GM21825 (cell line): ENCODE data around the gene TFPT.
"Not testable (repeated sequence)": the region's sequence is repeated elsewhere in the genome, so short reads cannot be mapped to it uniquely, and the experiment has no call there.

Experiments used
- ATAC-seq: cut with Tn5 transposase; IDR thresholded peaks from one replicate; pipeline ENCODE4 v1.9.1; 2021; ENCODE audit warnings: mild to moderate bottlenecking, moderate library complexity; ENCODE audit not compliant: unreplicated experiment

TFPT gene

DNA sequence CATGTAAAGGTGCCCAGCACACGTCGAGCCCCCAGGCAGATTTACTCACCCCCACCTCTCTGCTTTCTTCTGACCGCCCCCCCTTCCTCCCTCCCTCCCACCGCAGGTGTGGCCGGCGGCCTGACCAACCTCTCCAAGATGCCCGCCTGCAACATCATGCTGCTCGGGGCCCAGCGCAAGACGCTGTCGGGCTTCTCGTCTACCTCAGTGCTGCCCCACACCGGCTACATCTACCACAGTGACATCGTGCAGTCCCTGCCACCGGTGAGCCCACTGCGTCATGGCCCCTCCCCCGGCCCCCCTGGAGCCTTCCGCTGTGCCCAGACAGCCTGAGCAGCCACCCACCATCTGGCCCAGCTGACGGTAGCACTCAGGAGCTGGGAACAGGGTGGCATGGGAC, 8.9 kb upstream of the TFPT start:
- ATAC-seq, result no peak

DNA sequence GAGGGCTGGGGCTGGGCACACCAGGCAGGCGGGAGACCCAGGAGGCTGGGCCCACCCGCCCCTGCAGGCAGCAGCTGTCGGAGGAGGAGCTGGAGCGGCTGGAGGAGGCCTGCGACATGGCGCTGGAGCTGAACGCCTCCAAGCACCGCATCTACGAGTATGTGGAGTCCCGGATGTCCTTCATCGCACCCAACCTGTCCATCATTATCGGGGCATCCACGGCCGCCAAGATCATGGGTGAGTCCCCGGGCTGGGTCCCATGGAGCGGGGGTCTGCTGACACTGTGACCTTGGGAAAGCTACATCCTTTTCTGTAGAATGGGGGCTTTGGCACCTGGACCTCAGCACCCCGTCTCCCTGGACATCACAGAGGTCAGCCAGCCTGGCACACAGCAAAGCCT, 8.2 kb upstream of the TFPT start:
- no peak for ATAC-seq

DNA sequence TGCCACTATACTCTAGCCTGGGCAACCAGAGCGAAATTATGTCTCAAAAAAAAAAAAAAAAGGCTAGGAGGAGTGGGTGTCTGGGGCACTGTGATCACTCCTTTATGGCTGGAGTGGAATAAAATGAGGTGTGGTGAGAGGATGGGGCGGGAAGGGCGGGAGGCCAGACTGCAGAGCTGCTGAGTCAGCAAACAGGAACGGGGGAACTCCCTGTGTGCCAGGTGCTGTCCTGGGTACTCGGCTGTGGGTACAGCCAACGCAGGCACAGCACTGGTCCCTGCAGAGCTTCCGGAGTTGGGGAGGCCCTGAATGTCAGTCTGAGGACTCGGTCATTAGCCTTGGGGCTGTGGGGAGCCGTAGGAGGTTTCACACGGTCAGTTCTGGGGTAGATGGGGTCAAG, 5.8 kb upstream of the TFPT start:
- ATAC-seq, result no peak

DNA sequence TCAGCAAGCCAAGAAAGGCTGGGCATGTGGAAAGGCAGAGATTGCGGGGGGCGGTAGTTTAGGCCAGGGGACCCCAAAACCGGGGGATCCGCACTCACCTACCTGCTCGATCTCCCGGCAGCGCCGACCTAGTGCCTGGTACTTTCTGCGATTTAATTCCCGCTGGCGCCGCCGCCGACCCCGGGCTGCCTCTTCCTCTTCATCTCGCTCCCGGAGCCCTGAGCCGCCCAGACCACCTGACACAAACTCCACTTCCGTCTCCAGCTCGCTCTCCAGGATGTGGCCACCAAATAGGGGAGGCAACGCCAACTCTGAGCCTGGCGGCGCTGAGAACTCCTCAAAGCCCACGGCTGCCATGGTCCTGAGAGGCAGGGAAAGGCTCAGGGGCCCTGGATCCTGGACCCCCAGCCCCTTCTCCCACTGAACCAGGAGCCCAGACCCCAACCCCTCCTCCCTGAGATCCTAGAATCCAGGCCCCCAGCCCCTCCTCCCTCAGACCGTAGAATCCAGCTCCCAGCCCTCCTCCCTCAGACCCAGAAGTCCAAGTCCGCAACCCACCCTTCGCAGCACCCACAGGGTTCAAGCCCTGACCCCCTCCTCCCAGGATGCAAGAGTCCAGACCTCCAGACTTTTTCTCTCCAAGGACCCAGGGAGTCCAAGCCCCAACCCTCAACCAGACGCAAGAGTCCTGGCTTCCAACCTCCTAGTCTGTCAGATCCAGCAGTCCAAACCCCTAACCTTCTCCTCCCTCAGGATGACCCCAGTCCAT, 933 bp downstream of the TFPT start:
- ATAC-seq, result peak; percentile 9

DNA sequence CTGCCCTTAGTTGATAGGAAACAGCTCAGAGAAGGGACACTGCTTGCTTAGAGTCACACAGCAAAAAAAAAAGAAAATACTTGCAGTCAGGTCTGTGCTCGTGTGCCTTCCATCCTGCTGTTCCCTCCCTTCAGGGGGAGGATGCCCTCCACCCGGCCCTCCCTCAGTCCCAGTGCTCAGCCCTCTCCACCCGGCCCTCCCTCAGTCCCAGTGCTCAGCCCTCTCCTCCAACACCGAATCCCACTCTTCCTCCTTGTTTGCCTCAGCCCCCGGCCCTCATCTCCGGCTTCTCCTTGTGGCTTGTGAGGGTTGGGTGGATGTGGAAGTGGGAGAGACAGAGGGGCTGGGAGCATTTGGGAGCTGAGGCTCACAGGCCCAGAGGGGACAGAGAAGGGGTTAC, 5.8 kb downstream of the TFPT start:
- ATAC-seq, result no peak

DNA sequence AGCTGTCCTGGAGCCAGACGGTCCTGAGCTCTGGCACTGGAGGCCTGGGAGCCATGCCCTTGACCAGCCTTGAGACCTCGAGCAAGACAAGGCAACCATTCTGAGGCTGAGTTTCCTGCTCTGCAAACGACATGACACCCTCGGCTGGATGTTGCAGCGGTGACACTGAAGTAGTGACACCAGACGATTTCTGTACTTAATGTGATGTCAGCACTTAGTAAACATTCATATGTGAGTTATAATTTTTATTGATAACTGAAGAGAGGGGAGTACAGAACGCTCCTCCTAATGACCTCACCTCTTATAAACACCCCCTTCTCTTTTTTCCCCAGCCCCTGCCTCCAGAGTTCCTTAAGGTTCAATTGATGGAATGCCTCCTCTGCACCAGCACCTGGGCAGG, 7.0 kb downstream of the TFPT start:
- no peak for ATAC-seq

DNA sequence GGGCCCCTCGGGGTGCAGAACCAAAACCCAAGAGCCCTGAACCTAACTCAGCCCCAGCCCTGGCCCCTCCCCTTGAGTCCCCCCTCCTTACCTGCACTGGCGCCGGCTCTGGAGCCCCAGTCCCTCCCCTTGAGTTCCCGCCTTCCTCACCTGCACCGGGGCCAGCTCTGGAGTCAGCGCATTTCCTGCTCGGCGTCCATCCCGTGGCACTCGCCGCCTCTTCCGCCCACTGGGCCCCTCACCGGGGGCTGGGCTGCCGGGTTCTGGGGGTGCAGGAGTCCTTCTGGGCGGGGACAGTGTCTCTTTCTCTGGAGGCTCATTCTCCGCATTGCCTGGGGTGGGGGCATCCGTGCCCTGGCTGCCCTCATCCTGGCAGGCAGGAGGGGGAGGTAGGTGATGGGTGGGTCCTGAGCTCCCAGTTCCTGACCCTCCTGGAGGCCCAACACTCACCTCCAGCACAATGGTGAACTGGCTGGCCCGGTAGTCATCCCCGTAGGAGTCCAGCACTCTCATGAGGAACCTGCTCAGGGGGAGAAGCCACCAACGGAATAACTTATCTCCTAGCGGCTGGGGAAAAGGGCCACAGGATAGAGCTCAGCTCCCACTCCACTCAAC, 7.5 kb downstream of the TFPT start:
- no peak for ATAC-seq

DNA sequence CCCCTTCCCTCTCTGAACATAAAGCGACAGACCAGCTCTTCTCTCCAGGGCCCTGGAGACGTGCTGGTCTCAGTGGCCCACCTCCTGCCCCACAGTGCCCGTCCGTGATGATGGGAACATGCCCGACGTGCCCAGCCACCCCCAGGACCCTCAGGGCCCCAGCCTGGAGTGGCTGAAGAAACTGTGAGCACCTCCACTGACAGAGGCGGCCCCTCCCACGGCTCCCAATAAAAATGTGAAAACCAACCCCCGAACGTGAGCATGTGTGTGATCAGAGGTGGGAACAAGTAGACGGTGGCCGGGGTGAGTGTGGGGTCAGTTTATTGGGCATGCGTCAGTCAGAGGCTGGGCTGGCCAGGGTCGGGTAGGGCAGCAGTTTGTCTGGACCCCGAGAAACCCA, 8.7 kb downstream of the TFPT start:
- ATAC-seq, result no peak

DNA sequence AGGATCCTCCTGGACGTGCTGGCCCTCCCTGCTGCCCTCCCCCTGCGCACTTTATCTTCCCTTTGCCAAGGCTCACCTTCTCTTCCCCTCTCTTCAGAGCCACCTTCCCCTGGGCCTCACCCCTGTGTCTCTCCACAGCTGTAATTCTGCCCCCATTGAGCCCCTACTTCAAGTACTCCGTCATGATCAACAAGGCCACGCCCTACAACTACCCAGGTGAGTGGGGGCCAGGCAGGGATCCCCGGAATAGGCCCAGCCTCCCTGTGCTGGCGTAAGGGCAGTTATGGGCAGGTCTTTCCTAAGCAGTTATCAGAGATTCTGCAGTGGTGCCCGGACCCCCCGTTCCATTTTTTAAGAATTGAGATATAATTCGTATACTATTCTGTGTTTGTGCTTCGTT, 9.7 kb downstream of the TFPT start:
- no peak for ATAC-seq

DNA sequence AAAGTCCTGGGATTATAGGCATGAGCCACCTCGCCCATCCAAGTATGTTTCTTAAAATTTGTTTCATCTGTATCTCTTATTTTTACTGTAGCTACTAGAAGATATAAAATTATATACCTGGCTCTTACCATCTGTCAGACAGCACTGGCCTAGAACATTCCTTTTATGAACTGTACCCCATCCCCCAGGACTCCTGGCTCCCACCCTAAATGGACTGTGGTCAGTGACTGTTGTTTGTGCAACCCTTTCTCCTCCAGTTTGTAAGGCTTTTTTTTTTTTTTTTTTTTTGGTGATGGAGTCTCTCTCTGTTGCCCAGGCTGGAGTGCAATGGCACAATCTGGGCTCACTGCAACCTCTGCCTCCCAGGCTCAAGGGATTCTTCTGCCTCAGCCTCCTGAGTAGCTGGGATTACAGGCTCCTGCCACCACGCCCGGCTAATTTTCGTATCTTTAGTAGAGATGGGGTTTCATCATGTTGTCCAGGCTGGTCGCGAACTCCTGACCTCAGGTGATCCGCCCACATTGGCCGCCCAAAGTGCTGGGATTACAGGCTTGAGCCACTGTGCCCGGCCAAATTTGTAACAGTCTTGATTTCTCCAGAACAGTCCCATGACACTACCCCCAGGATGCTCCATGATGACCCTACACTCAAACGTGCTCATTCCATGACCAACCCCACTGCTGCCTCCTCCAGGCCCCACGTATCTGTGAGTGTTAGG, 10.3 kb downstream of the TFPT start:
- no peak for ATAC-seq

DNA sequence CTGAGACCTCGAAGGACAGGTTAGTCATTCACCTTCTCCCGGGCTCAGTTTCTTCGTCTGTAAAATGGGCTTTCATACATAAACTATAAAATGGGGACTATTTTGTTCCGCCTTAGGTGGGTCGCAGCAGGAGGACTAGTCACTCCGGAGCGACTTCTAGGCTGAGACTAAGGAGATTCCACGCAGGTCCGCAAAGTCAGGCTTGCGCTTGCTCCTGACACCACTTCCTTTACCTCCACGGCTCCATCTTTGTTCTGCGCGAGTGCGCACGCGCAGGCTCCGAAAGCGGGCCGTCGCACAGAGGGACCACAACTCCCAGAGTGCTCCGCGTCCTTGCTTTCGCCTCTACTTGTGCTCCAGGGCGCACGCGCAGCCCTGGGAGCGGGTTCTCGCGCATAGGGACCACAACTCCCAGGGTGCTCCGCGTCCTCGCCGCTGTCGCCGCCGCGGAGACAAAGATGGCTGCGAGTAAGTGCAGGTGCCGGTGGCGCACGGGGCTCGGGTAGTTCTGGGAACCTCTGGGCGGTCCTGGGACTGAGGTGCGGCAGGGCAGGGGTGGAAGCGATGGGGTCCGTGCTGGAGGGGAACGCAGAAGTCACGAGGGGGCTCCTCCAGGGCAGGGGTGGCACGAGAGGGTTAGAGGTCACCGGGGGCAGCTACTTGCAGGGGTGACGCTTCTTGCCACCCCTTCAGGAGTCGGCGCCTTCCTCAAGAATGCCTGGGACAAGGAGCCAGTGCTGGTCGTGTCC, 12.9 kb downstream of the TFPT start, which contains the start of gene NDUFA3:
Gene NDUFA3 (plus strand): TSS at position 435 of the 749 bp plus-strand sequence. CDS start 24 bp downstream, at position 459.
- ATAC-seq, result peak; percentile 85

DNA sequence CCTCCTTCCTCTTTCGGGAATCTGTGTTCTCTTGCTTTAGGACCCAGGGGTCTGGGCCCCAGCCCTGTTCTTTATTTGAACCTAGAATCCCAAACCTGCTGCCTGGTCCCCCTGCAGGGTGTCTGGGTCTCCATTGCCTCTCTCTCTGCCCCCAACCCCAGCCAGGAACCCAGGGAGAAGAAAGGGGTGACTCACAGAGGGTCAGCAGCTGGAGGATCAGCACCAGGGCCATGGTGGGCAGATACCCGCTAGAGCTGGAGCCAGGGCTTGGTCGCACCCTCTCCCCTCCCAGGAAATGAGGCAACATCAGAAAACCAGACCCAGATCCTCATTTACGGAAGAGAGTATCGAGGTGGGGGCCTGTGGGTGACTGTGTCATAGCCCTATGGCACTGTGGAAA, 14.9 kb downstream of the TFPT start, which contains the start of gene OSCAR:
Gene OSCAR (minus strand): TSS at position 243 of the 400 bp plus-strand sequence. CDS start 11 bp downstream, at position 232.
- no peak for ATAC-seq

DNA sequence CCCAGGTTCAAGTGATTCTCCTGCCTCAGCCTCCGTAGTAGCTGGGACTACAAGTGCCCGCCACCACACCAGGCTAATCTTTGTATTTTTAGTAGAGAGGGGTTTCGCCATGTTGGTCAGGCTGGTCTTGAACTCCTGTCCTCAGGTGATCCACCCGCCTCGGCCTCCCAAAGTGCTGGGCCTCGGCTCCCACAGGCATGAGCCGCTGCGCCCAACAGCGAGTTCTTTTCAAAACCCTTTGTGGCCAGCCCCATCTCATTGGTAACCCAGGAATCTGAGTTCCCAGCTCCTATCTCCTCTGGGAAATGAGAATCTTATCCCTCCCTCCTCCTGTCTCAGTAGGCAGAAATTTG, 15.6 kb downstream of the TFPT start:
- ATAC-seq, result not testable (repeated sequence)

DNA sequence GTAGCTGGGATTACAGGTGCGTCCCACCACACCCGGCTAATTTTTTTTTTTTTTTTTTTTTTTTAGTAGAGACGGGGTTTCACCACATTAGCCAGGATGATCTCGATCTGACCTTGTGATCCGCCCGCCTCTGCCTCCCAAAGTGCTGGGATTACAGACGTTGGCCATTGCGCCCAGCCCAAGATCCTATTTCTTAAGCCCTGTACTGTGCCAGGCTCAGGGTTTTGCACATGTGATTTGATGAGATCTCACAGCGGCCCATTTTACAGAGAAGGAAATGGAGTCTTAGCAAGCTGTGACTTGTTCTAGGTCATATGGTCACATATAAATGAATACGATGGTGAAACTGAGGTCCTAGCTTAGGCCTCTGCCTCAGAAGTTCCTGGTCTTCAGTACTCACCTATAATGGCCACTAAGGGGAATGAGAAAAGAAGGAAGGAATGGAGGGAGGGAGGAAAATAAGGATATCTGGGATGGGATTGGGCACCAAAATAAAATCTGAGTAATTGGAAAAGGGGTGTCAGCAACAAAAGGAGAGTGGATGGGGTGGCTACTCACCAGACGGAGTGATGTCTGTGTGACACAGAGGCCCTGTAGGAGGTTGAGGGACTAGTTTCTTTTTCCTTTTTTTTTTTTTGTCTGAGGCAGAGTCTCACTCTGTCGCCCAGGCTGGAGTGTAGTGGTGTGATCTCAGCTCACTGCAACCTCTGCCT, 16.1 kb downstream of the TFPT start:
- no peak for ATAC-seq

DNA sequence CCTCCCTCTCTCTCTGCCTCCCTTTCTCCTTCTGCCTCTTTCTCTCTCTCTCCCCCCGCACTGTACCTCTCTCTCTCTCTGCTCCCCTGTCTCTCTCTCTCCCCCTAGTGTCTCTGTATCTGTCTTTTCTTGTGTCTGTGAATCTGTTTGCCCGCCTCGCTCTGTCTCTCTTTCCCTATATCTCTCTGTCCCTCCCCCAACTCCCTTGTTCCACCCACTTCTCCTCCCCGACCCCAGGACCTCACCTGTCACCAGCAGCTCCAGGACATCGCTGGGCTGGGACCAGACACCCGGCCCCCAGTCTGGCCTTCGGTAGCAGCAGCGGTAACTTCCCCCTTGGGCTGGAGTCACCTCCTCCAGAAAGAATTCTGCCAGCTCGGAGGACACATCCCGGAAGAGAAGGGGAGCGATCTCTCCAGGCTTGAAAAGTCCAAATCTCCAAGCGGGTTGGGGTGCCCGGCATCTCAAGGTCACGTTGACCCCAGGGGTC, 18.8 kb downstream of the TFPT start:
- ATAC-seq, result no peak

DNA sequence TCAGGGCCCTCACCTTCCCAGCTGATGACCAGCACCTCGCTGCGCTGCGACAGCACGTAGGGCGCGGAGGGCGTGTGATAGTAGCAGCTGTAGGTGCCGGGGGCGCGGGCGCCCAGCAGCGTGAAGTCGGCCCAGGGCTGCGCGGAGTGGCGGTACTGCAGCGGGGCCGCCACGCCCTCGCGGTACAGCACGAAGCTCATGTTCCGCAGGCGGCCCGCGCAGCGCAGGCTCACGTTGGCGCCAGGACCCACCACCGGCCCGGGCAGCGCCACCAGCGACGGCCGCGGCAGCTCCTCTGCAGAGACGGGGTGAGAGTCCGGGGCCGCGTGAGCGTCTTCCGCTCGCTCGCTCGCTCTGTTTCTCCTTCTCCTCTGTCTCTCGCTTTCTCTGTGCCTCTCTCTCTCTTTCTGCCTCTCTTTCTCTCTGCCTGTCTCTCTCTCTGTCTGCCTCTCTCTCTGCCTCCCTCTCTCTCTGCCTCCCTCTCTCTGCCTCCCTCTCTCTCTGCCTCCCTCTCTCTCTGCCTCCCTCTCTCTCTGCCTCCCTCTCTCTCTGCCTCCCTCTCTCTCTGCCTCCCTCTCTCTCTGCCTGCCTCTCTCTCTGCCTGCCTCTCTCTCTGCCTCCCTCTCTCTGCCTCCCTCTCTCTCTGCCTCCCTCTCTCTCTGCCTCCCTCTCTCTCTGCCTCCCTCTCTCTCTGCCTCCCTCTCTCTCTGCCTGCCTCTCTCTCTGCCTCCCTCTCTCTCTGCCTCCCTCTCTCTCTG, 19.4 kb downstream of the TFPT start:
- not testable (repeated sequence) for ATAC-seq

DNA sequence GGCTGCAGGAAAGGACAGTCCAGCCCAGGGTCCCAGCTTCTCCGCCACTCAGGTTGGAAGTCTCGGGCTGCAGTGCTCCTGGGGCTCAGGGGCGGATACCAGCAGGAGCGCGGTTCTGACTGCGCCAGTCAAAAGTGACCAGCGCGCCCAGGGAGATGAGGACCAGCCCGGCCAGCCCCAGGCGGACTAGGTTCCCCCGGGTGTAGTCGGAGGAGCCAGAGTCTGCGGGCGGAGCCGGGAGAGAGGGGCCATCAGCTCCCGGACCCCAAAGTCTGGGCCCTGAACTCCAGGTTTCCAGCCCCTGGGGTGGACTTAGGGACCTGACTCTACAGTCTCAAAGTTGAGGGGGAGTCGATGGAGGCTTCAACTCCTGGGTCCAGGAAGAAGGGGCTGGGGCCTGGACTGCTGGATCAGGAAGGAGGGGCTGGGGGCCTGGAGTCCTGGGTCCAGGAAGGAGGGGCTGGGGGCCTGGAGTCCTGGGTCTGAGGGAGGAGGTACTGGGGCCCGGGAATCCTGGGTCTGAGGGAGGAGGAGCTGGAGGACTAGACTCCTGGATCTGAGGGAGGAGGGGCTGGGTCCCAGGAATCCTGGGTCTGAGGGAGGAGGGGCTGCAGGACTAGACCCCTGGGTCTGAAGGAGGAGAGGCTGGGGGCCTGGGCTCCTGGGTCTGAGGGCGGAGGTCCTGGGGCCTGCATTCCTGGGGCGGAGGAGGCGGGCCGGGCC, 20.2 kb downstream of the TFPT start:
- ATAC-seq, result no peak

DNA sequence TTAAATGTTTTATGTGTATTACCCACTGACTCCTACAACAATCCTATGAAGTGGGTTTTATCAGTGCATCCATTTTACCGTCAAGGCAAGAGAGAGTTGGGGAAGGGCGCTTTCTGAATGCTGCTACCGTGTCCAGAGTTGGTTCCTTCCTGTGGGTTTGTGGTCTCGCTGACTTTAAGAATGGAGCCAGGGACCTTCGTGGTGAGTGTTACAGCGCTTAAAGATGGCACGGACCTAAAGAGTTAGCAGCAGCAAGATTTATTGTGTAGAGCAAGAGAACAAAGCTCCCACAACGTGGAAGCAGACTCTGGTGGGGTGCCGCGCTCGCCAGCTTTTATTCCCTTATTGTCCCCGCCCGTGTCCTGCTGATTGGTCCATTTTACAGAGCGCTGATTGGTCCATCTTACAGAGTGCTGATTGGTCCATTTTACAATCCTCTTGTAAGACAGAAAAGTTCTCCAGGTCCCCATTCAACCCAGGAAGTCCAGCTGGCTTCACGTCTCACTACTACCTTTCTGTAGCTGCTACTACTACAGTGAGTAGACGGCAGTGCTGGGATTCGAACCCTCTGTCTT, 20.9 kb downstream of the TFPT start:
- ATAC-seq, result no peak

DNA sequence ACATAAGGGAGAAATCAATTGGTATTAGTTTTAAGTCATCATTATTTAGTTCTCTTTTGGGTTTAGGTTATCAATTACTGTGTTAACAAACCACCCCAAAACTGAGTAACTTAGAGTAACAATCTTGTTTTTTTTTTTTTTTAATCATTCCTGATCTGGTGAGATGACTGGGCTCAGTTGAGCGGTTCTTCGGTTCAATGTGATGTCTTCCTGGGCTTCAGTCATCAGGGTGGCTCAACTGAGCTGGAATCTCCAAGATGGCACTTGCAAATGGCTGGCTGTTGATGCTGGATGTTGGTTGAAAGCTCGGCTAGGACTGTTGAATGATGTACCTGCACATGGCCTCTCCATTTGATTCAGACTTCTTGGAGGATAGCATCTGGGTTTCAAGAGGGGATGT, 31.0 kb downstream of the TFPT start:
- ATAC-seq, result no peak
